ENCODE data around the gene WDR47.
"Not testable (repeated sequence)": the region's sequence is repeated elsewhere in the genome, so short reads cannot be mapped to it uniquely, and the experiment has no call there.

DNA sequence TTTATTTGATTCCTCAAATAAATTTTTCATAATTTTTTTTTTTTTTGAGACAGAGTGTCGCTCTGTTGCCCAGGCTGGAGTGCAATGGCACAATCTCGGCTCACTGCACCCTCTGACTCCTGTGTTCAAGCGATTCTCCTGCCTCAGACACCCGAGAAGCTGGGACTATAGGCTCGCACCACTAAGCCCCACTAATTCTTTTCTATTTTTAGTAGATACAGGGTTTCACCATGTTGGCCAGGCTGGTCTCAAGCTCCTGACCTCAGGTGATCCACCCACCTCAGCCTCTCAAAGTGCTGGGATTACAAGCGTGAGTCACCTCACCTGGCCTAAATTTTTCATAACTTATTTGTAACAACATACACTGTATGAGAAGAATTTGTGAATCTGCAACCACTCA, 24.2 kb downstream of the WDR47 start:
- TF ChIP-seq, protein P1, sequence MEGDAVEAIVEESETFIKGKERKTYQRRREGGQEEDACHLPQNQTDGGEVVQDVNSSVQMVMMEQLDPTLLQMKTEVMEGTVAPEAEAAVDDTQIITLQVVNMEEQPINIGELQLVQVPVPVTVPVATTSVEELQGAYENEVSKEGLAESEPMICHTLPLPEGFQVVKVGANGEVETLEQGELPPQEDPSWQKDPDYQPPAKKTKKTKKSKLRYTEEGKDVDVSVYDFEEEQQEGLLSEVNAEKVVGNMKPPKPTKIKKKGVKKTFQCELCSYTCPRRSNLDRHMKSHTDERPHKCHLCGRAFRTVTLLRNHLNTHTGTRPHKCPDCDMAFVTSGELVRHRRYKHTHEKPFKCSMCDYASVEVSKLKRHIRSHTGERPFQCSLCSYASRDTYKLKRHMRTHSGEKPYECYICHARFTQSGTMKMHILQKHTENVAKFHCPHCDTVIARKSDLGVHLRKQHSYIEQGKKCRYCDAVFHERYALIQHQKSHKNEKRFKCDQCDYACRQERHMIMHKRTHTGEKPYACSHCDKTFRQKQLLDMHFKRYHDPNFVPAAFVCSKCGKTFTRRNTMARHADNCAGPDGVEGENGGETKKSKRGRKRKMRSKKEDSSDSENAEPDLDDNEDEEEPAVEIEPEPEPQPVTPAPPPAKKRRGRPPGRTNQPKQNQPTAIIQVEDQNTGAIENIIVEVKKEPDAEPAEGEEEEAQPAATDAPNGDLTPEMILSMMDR (IDR thresholded peaks at IDR 0.05; ENCODE audit: low read depth, low read length), result not testable (repeated sequence)
- not testable (repeated sequence) for TF ChIP-seq EZH2phosphoT487 (IDR thresholded peaks at IDR 0.05; ENCODE audit: low read depth)
